Measurements from ENCODE around the gene MOBP.
"Not testable (repeated sequence)": the region's sequence is repeated elsewhere in the genome, so short reads cannot be mapped to it uniquely, and the experiment has no call there.

MOBP gene

DNA sequence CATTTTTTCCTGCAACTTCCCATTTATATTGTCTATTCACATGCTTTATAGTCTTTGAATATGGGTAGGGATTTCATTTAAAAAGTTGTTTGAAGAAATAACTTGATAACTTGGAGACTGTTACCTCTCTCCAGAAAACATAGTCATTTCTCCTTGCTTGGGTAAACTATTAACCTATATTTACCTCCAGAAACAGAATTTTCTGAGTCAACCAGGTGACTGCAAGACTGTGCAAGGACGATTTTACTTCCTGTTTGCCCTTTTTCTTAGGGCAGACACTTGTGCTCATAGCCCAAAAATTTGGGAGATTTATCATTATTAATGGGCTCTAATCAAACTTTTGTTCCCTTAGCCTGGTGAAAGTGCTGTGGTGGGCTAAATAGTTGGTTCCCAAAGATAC, 14.3 kb upstream of the MOBP start:
- no peak for DNase-seq

DNA sequence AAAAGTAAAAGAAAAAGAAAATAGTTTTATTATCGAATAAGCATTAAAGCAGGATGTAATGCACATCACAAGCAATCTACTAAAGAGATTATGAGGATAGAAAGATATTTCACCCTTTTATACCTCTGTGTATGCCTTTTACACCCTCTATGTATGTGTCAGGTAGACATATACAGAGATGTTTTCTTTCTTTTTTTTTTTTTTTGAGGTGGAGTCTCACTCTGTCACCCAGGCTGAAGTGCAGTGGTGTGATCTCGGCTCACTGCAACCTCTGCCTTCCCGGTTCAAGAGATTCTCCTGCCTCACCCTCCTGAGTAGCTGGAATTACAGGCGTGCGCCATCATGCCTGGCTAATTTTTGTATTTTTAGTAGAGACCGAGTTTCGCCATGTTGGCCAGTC, 13.6 kb upstream of the MOBP start:
- DNase-seq, result not testable (repeated sequence)

DNA sequence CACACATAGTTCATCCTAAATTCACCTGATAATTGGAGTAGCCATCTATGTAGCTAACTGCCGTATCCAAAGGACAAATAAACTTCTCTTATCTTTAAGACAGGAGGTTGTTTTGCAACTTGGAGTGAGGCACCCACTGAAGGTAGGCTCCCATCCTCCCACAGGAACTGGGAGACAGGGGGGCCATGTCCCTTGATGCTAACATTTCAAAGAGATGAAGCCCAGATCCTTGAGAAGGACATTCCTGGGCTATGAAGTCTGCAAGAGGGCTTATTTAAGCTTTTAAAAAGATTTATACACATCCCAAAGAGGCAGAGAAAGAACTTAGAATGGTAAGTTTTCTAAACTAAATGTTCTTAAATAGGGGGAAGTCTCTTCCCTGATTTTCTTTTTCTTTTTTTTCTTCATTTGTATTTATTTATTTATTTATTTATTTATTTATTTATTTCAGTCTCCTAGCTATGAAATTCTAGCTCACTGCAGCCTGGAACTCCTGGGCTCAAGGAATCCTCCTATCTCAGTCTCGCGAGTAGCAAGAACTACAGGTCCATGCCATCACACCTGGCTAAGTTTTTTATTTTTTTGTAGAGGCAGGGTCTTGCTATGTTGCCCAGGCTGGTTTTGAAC, 12.8 kb upstream of the MOBP start:
- DNase-seq, result no peak

DNA sequence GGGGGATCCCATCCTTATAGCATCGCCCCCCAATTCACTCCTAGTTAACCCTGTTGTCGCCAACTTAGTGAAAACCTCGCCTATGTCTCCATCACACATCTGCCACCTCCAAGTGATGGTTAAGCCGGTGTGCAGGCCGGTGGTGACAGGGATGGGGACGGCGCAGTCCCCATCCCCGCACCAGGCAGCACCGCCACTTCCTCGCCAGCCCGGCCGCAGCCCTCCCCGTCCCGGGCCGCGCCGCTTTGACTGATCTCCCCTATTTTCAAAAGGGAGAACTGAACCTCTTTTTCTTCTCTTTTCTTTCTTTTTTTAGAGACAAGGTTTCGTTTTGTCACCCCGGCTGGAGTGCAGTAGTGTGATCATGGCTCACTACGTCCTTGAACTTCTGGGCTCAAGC, 11.3 kb upstream of the MOBP start:
- no peak for DNase-seq

DNA sequence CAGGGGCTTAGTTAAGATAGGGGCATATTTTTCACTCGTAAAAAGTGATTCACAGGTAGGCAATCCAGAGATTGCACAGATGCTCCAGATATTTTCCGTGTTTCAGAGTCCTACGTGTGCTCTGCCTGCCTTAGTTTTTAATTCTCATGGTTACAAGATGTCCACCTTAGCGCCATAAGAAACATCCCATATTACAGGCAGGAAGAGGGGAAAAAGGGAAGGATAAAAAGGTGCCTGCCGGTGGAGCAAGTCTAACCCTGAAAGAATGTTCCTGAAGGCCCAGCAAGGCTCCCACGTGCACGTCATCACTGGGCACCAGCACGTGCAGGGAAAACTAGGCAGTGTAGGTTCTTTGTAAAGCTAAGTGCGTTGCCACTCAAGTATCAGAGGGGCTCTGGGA, 10.1 kb upstream of the MOBP start:
- no peak for DNase-seq

DNA sequence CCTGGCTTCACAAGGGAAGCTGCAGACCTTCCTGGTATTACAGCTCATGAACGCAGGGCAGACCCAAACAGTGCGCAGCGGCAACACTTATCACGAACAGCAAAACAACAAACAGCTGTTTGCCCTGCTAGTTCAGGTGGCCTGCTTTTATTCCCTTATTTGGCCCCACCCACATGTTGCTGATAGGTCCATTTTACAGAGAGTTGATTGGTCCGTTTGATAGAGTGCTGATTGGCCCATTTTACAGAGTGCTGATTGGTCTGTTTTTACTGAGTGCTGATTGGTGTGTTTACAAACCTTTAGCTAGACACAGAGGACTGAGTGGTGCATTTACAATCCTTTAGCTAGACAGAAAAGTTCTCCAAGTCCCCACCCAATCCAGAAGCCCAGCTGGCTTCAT, 8.9 kb upstream of the MOBP start:
- not testable (repeated sequence) for DNase-seq

DNA sequence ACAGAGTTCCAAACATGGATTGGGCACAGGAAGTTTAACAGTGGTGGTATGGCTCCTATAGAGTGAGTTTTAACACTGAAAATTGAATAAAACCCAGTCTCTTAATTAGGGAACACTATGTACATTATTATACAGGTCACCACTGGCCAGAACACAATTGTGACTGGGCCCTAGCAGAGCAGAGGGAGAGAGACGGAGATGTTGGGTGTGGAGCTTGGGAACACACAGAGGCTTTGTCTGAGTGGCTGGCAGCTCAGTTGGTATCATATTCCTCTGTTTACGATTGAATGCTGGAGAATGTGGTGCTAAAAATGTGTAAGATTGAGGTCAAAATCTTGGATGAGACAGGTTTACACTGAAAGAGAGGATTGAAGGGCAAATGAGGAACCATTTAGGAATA, 6.8 kb upstream of the MOBP start:
- no peak for DNase-seq

DNA sequence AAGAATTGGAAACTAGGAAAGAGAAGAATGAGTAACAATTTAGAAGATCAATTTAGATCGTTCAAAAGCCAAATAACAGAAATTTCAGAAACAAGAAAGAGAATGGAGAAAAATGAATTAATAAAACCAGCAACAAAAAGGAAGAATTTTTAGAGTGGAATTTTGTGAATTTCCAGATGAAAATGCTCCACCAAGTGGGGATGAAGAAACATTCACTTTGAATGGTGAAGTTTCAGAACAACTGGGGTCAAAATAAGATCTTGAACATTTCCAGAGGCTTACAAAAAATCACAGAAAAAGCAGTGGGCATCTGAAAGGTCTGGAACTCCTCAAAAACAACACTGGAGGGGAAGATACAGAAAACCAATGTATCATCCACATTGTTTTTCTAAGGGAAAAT, 4.2 kb upstream of the MOBP start:
- DNase-seq, result no peak

DNA sequence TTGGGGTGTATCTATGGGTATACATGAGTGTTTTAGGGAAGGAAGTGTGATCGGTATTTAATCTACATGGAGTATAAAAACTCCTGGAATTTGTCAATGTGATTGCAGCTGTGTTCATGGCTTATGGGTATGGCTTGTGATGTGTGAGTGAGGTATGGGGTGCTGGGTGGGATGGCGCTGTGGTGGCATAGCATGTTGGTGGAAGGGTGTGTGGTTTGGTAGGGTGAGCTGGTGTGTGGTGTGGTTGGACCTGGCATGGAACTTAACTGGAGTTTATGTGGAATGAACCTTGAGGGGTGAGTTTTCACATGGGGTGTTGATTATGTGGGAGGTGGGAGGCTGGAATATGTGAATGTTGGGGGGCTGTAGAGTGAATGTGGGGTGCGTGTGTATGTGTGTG, 492 bp upstream of the MOBP start:
- DNase-seq, result no peak

DNA sequence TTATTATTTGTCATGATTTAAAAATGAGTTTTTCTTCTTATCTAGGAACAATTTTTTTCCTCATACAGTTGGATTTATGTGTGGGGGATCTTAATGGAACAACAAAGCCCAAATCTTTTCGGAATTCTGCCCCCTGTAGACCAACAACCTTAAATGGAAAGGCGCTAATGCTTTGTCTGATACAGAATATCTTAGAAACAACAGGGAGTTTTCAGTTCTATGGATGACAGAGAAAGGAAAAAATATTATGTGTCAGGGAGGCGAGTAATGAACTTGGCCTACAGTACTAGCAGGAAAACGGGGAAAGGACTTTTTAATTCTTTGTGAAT, 592 bp downstream of the MOBP start:
- DNase-seq, result no peak

DNA sequence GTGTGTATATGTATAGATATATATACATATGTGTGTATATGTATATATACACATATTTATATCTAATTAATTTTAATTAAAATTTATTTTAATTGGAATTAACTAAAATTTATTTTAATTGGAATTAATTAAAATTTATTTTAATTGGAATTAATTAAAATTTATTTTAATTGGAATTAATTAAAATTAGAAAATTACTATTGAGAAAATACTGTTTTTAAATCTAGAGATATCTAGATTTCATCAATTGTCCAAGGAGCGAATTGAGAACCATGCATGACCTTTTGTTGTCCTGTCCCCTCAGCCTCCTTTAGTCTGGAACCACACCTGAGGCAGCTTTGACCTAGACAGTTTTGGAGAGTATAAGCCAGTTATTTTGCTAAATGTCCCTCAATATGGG, 1.8 kb downstream of the MOBP start:
- no peak for DNase-seq

DNA sequence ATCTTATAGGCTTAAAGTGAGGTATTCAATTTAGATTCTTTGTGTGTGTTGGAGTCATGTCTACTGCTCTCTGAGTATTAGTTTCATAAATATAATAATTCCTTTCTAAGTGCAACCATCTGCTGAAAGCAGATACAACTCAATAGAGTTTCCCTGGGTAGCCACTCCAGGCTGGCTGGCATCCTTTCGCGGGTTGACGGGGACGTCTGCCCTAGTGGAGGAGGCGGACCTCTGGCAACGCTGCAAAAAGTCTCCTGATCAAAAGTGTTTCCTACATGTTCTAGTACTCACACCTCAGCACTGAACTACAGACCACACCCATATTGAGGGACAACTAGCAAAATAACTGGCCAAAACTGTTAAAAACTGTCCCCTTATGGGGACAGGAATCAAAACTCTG, 2.5 kb downstream of the MOBP start:
- no peak for DNase-seq

DNA sequence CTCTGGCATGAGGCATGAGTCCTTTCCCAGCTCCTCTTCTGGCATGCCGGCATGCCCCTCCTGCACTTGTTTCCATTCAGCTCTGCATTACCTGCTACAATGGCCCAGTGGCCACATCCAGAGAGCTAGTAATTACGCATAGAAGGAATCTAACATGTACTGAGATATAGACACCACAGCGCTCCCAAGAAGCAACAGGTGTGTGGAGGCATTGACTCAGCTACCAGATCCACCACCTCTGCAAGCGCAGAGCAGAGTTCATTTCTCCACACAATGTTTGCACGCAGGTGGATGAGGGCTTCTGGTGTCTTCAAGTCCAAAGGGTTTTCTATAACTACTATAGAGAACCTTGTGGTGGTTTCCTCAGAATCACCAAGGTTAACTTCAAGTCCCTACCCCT, 4.2 kb downstream of the MOBP start:
- DNase-seq, result no peak

DNA sequence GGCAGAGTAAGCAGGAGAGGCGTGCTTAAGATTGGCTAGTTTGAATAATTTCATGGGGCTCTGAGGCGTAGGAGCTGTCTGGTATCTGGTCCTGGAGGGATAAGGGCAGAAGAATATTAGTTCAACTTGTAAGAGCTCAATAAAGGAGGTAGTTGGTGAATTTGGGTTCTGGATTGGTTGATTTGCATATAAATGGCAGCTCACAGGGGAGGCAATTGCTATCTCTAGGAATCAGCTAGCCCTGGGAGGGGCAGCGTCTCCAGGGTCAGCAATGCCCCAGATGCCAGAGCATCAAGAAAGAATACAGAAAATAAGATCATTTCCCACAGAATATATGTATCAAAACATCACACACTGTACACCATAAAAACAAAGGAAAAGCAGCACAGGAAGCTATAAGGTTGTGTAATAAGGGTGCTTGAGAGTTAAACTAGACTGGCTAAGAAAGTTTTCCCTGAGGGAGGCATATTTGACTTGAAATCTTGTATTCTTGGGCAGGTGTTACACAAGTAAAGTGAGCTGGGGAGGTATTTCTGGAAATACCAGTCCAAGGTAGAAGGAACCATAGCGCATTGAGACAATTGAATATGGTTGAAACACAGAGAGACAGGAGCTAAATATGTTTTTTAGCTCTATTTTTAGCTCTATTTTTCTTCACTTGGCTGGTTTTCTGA, 6.1 kb downstream of the MOBP start:
- no peak for DNase-seq

DNA sequence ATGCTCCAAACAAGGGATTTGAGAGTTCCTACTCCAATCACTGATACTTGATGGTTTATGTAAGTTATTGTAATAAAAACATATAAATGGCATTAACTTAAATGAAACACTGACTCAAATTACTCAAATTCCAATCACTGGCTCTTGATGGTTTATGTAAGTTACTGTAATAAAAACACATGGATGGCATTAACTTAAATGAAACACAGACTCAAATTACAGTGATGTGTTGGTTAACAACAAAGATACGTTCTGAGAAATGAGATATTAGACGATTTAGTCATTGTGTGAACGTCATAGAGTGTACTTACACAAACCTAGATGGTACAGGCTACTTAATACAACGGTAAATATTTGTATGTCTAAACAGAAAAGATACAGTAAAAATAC, 6.6 kb downstream of the MOBP start:
- no peak for DNase-seq

DNA sequence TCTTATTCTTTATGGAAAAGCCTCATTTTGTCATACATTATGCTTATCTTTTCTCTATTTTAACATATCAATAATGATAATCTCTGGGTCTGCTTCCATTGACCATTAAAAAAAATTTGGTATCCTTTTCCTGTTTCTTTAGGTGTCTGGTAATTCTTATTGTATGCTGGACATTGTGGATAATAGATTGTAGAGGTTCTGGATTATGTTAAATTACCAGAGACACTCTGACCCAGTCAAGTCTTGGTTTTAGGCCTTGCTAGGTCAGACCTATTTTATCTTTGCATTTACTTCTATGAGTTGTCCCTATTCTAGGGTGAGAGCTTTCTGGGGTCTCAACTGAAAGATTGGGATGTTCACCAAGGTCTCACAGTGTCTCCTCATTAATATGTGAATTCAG, 9.3 kb downstream of the MOBP start:
- DNase-seq, result no peak

DNA sequence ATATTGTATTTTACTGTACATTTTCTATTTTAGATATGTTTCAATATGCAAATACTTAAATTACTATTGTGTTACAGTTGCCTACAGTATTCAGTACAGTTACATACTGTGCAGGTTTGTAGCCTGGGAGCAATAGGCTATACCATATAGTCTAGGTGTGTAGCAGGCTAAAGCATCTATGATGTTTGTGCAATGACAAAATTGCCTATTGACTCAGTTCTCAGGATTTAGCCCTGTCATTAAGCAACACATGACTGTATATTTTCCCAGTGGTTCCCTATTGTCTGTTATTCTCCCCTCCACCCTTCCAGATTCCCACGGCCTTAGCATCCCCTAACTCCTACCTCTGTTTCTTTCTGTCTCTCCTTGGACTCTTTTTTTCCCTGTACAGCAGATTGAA, 10.7 kb downstream of the MOBP start:
- DNase-seq, result no peak

DNA sequence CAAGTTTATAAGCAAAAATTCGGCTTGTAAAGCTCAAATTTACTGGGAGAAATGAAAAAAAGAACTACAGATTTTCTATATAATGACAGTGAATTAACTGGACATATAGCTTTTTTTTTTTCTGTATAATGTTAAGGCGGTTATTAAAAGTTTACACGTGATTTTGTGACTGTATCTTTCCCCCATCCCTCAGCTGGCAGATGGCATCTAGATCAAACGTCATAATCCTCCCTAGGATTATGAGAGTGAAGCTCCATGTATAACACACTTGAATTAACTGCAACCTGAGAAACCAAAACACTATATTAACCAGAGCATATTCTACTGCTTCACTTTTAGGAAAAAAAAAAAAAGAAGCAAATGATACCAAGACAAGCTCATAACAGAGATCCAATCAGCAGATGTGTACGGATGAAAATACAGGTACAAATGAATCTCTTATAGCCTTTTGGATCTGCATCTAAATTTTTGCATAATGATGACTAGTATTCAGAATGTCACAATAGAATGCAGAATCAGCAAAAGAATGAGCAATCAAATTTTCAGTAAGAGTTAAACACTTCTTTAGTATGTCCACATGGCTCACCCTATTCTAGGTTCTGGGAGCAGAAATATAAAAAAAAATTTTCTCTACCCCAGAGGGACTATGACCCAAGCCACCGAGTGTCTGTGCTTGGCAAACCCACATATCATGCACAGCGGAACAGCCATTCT, 12.4 kb downstream of the MOBP start:
- DNase-seq, result no peak

DNA sequence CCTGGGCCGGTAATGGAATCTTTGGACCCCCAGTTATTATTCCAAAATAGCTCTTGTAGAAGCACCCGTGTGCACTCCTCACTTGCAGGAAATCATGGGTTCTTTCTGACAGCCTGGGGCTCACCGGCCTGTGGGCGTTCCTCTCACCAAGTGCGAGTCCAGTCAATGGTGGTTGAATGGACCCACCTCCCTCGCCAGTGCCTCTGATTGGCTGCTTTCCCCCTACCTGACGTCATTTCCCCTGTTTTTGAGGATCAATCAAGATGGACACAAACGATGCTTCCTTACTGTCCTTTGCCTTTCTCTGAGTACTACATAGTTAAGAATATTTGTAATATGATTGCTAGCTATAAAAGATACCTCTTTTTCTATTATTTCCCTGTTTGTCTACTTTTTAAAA, 18.1 kb downstream of the MOBP start:
- no peak for DNase-seq

DNA sequence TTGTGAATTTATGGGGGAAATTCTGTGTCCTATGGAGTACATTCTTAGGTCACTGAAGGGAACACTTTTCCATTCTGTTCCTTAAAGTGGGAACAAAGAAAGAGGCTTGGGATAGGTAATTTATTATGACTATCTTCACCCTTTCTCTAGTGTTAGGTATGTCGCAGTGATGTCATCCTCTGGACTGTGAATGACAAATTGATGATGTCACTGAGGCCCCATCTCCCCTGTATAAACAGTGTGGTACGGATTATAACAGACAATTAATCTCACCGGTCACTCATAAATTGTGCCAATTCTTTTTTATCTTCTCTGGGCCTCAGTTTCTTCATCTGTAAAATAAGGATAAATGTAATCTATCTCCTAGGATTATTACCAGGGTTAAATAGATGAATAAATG, 23.5 kb downstream of the MOBP start:
- DNase-seq, result no peak

DNA sequence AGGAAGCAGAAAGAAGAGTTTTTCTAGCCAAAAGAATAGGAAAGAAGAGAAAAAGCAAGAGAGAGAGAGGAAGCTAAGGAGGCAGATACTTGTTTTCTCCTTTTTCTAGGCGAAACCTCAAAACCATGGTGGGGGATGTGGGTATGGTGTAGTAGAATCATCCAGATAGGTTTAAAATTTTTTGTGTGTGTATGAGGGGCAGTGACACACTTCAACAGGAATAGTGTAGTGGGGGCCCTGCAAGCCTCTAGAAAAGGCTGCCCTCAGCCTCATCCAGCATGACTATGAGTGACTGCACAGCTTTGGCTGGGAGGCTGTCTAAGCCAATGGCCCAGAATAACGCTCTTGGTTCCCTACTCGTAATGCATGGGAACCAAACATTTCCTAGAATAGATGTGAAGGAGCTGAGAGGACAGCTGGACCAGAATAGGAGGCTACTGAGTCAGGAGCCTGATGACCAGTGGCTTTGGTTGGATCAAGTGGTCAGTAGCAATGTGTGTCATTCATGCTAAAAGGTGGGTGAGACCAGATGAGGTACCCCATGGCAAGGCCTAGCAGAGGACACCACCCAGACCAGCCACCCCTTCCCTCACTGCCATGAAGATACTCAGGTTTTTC, 24.4 kb downstream of the MOBP start:
- no peak for DNase-seq

DNA sequence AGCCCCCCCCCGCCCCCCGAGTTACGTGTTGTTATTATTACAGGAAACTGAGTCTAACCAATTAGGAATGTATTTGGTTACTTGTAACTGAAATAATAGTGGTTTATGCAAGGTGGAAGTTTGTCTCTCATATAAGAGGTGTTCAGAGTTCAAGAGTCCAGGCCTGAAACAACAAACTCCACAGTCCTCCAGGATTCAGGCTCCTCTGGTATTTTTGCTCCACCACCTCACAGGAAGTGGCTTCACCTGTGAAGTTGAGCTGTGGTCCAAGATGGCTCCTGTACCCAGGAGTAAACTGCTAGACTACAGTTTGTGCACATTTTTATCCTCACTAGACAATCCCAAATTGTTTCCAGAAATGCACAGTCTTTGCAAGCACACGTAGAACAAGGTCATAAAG, 27.3 kb downstream of the MOBP start:
- no peak for DNase-seq

DNA sequence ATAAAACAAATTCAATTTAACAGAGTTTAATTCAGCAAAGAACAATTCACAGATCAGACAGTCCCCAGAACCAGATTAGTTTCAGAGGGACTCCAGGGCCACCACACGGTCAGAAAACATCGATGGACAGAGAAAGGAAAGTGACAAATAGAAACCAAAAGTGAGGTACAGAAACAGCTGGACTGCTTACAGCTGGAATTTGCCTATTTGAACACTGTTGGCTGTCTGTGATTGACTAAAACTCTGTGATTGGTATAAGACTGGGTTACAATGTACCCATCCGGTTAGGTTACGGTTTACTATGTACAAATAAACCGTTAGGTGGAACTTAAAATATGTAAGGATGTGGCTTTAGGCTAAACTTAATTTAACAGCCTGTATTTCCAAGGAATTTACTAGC, 30.3 kb downstream of the MOBP start:
- DNase-seq, result no peak

DNA sequence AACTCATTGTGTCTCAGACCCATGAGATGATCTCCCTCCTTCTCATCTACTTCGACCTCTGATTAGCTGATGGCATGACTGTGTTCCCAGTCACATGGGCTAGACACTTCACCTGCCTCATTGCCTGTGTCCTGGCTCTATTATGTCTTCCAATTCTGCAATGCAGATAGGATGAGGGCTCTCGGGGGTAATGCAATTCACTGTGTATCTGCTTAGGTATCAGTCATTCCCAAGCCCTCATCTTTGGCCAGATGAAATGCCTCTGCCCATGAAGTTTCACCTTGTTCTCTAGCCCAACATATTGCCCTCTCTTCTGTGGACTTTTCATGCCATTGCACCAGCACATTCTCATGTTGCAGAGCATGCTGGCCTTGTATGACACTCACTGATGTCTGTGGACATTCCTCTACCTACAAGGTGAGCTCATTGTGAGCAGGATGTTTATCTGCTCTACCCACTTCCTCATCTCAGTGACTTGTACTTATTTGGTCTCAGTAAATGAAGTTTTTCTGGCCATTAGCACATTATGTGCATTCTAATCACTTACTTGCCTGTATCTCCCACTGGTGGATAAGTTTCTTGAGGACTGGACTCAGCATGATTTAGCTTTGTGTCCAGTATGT, 32.3 kb downstream of the MOBP start:
- no peak for DNase-seq

Data from NCI-H1092 treated with DMSO at 0.1 percent for 48 hours (cell line).